Small intestine (tissue), 7 donors: Measurements from ENCODE around the gene GBP5. TPM values are rescaled to one million over a fixed set of nuclear protein-coding genes. Genes with fewer than 3 reads are reported as not detected.
"Not testable (repeated sequence)": the region's sequence is repeated elsewhere in the genome, so short reads cannot be mapped to it uniquely, and the experiment has no call there.

Source experiments
- DNase-seq, 2 donors: peaks; one replicate each; pipeline versions ENCODE4 v3.0.0 to v3.0.0-alpha.2; 2013
- FAIRE-seq: peaks from 2 replicates; lab custom pipeline; 2012; peaks lifted over from hg19 to GRCh38; lab: Jason Lieb, UNC
- H3K27ac ChIP-seq, 3 donors: one replicate each; pipeline ENCODE4 v1.5.1; 2013; ENCODE audit warnings: low read length in 2 of 3, mild to moderate bottlenecking in 2 of 3, control low read depth in 1 of 3, inconsistent platforms in 1 of 3, low read depth in 1 of 3, moderate library complexity in 1 of 3
- H3K27me3 ChIP-seq, 3 donors: one replicate each; pipeline ENCODE4 v1.6.1; 2013; ENCODE audit warnings: low read length in 3 of 3, inconsistent platforms in 1 of 3; ENCODE audit not compliant: control insufficient read depth in 3 of 3, insufficient read depth in 3 of 3
- H3K36me3 ChIP-seq, 3 donors: one replicate each; pipeline ENCODE4 v1.6.1; 2013; ENCODE audit warnings: low read length in 3 of 3, inconsistent platforms in 1 of 3, low read depth in 1 of 3, mild to moderate bottlenecking in 1 of 3, moderate library complexity in 1 of 3; ENCODE audit not compliant: control insufficient read depth in 3 of 3, insufficient read depth in 2 of 3
- H3K4me1 ChIP-seq, 3 donors: one replicate each; pipeline ENCODE4 v1.6.1; 2013; ENCODE audit warnings: low read length in 2 of 3, inconsistent platforms in 1 of 3, low read depth in 1 of 3, mild to moderate bottlenecking in 1 of 3, moderate library complexity in 1 of 3; ENCODE audit not compliant: control insufficient read depth in 3 of 3, insufficient read depth in 2 of 3
- H3K4me3 ChIP-seq, 3 donors: one replicate each; pipeline ENCODE4 v1.5.1; 2013; ENCODE audit warnings: low read length in 3 of 3, control low read depth in 1 of 3, inconsistent platforms in 1 of 3, low read depth in 1 of 3, mild to moderate bottlenecking in 1 of 3, moderate library complexity in 1 of 3
- H3K9me3 ChIP-seq, 2 donors: one replicate each; pipeline ENCODE4 v1.6.1; 2013; ENCODE audit warnings: low read depth in 1 of 2, low read length in 1 of 2; ENCODE audit not compliant: control insufficient read depth in 2 of 2, insufficient read depth in 1 of 2
- WGBS, 3 donors: extraction: QIAGEN DNeasy Blood & Tissue Kit; methylation state at CpG; one replicate each; pipeline ENCODE4 v1.1.7; 2013; 5-methylcytosine and 5-hydroxymethylcytosine counted together
- polyA plus RNA-seq, 4 donors: library from polyadenylated mRNA; stranded (reverse) in 3 of 4; unstranded in 1 of 4; fragments of 200-250 nt in 3 of 4; fragments of 120-200 nt in 1 of 4; gene quantifications; one replicate each; pipeline versions ENCODE4 v1.2.1 to v1.2.3, GENCODE V29; 2013
- donor health status: healthy with polysubstance abuse.
- donor health status: control.
- donor health status: control.
- donor health status: Bipolar disorder and iron deficiency.
- donor health status: healthy.

The GBP5 gene
- polyA plus RNA-seq, 4 donors = 0.67 to 3.8 (median 1.8) TPM

- H3K4me1 ChIP-seq = peaks cover 0 to 11% (median 4%) of the 10 kb centered on the region in 3 donors
- H3K9me3 ChIP-seq = peaks cover 0 to 9% of the 10 kb centered on the region in 2 donors
- H3K27me3 ChIP-seq = no peaks in the 10 kb centered on the region
- no peaks in the 10 kb centered on the region for H3K36me3 ChIP-seq
- H3K4me3 ChIP-seq = no peak overlapping the region
- peak overlapping the region in 2 of 3 donors; percentile 50 to 81 for H3K27ac ChIP-seq
- FAIRE-seq = no peak
- no peak for DNase-seq
- 51 to 57% (median 52%) methylated on average over 5 of the region's 5 CpGs for WGBS, 3 donors
Measured at GRCh38 chr1:89287181-89288050, 14.8 kb upstream of the GBP5 start.

- Histone ChIP-seq H3K9me3 (peaks cover 0 to 8% of the 10 kb centered on the region in 2 donors), H3K27ac (peak overlapping the region in 2 of 3 donors; percentile 37 to 62), H3K27me3 (no peaks in the 10 kb centered on the region), H3K4me1 (peaks cover 0 to 11% (median 4%) of the 10 kb centered on the region in 3 donors), H3K4me3 (no peak overlapping the region), H3K36me3 (no peaks in the 10 kb centered on the region)
- DNase-seq = peak; percentile 50 to 57
- WGBS, 3 donors = 4 to 19% (median 10%) methylated on average over 3 of the region's 3 CpGs
- FAIRE-seq = no peak
Measured at GRCh38 chr1:89286549-89287180, 14.0 kb upstream of the GBP5 start.

- Histone ChIP-seq H3K9me3 (peaks cover 0 to 8% of the 10 kb centered on the region in 2 donors), H3K27me3 (no peaks in the 10 kb centered on the region), H3K27ac (peak overlapping the region in 2 of 3 donors; percentile 16 to 57), H3K36me3 (no peaks in the 10 kb centered on the region), H3K4me3 (no peak overlapping the region), H3K4me1 (peaks cover 0 to 11% (median 4%) of the 10 kb centered on the region in 3 donors)
- no peak for DNase-seq
- FAIRE-seq = no peak
- 79 to 89% (median 88%) methylated on average over 6 of the region's 6 CpGs for WGBS, 3 donors
Measured at GRCh38 chr1:89285745-89286380, 13.2 kb upstream of the GBP5 start.

GRCh38 chr1:89284078-89284763 is 11.6 kb upstream of the GBP5 start:
- DNase-seq, H3K36me3 ChIP-seq, H3K9me3 ChIP-seq, H3K4me3 ChIP-seq, H3K27me3 ChIP-seq, FAIRE-seq, H3K27ac ChIP-seq: not testable (repeated sequence)
- 81 to 85% (median 84%) methylated on average over 5 of the region's 5 CpGs for WGBS, 3 donors
- H3K4me1 ChIP-seq = peaks cover 0 to 11% (median 4%) of the 10 kb centered on the region in 3 donors

- FAIRE-seq = no peak
- DNase-seq = no peak
Measured at GRCh38 chr1:89280766-89281165, 8.1 kb upstream of the GBP5 start.

GRCh38 chr1:89279011-89279466 is 6.4 kb upstream of the GBP5 start:
- Histone ChIP-seq H3K36me3 (no peaks in the 10 kb centered on the region), H3K9me3 (peaks cover 0 to under 1% of the 10 kb centered on the region in 2 donors), H3K4me1 (no peaks in the 10 kb centered on the region), H3K27me3 (no peaks in the 10 kb centered on the region), H3K4me3 (no peak overlapping the region), H3K27ac (peak overlapping the region in 2 of 3 donors; percentile 43 to 55)
- no peak for FAIRE-seq
- peak in 1 of 2 donors; percentile 23 for DNase-seq
- WGBS, 3 donors = 58 to 75% (median 60%) methylated on average over 6 of the region's 6 CpGs

More at GRCh38 chr1:89280766-89281165, 8.1 kb upstream of the GBP5 start:
- peaks cover 0 to 2% (median 0%) of the 10 kb centered on the region in 3 donors for H3K4me1 ChIP-seq
- H3K9me3 ChIP-seq = peaks cover 0 to 8% of the 10 kb centered on the region in 2 donors
- H3K27me3 ChIP-seq = no peaks in the 10 kb centered on the region
- H3K4me3 ChIP-seq = no peak overlapping the region
- 72 to 78% (median 75%) methylated on average over 3 of the region's 3 CpGs for WGBS, 3 donors
- no peaks in the 10 kb centered on the region for H3K36me3 ChIP-seq
- H3K27ac ChIP-seq = no peak overlapping the region

- no peaks in the 10 kb centered on the region for H3K27me3 ChIP-seq
- no peaks in the 10 kb centered on the region for H3K4me1 ChIP-seq
- DNase-seq (no peak), FAIRE-seq (no peak)
- no peak overlapping the region for H3K27ac ChIP-seq
- H3K9me3 ChIP-seq = no peaks in the 10 kb centered on the region
- no peak overlapping the region for H3K4me3 ChIP-seq
- no peaks in the 10 kb centered on the region for H3K36me3 ChIP-seq
- WGBS, 3 donors = 71 to 80% (median 73%) methylated on average over 3 of the region's 3 CpGs
Measured at GRCh38 chr1:89277725-89278124, 5.1 kb upstream of the GBP5 start.
